GM19452 (cell line): ENCODE results near the gene IP6K1.
"Not testable (repeated sequence)": the region's sequence is repeated elsewhere in the genome, so short reads cannot be mapped to it uniquely, and the experiment has no call there.

ENCODE experiments used
- ATAC-seq: cut with Tn5 transposase; IDR thresholded peaks from one replicate; pipeline ENCODE4 v1.9.1; 2021; ENCODE audit not compliant: unreplicated experiment

The IP6K1 gene

DNA sequence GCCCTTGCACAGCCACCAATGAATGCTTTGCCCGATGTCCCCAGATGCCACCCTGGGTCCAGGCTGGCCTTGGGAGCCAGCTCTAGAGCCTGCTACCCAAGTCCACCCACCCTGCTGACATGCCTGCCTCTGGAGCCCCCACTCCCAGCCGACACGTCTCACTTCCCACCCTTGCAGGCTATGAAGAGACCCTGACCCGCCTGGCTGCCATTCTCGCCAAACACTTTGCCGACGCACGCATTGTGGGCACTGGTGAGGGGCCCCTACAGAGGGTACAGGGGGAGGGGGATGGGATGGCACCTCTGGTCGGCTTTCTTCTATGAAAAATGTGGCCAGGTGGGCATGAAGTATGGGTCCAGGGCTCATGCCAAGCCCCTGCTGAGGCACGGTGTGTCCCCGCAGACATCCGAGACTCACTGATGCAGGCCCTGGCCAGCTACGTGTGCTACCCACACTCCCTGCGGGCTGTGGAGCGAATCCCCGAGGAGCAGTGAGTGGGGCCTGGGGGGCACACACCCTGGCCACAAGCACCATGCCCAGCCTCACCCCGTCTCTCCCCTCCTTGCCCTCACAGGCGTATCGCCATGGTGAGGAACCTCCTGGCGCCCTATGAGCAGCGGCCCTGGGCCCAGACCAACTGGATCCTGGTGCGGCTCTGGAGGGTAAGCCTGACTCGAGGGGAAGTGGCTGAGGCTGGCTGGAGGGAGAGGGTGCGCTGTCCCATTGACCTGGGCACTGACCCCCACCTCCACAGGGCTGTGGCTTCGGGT is 72.8 kb downstream of the IP6K1 start:
- no peak for ATAC-seq

- ATAC-seq = no peak
Measured at GRCh38 chr3:49712631-49713317, 73.6 kb downstream of the IP6K1 start.

DNA sequence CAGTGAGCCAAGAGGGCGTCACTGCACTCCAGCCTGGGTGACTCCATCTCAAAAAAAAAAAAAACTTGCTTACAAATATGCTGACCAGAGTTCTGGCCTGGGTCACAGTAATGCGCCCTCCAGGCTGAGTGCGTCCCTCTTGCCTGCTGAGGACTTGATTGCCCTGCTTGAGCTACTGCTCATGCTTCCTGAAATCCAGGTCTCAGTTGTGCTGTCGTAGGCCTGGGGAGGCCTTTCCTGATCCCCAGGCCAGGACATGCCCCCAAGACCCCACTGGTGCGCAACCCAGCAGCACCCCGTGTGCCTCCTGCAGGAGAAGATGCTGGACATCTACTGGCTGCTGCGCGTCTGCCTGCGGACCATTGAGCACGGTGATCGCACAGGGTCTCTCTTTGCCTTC is 74.2 kb downstream of the IP6K1 start:
- no peak for ATAC-seq

GRCh38 chr3:49711489-49711888 is 74.9 kb downstream of the IP6K1 start:
- ATAC-seq = no peak

- ATAC-seq = no peak
Measured at GRCh38 chr3:49709852-49710251, 76.5 kb downstream of the IP6K1 start.

DNA sequence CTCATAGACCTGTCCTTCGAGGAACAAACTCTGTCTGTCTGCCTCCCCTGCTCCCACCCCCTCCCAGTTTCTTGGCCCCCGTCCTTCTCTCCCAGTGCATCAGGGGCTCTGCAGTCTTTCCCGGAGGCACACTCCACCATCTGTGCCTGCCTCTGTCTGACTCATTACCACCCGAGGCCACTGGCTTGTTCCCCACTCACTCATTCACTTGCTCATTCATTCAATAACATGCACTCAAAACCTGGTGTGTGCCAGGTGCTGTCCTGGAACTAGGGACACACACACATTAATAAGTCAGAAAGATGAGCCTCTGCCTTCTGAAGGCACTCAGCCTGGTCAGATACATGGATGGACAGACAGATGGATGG is 79.2 kb downstream of the IP6K1 start:
- no peak for ATAC-seq

DNA sequence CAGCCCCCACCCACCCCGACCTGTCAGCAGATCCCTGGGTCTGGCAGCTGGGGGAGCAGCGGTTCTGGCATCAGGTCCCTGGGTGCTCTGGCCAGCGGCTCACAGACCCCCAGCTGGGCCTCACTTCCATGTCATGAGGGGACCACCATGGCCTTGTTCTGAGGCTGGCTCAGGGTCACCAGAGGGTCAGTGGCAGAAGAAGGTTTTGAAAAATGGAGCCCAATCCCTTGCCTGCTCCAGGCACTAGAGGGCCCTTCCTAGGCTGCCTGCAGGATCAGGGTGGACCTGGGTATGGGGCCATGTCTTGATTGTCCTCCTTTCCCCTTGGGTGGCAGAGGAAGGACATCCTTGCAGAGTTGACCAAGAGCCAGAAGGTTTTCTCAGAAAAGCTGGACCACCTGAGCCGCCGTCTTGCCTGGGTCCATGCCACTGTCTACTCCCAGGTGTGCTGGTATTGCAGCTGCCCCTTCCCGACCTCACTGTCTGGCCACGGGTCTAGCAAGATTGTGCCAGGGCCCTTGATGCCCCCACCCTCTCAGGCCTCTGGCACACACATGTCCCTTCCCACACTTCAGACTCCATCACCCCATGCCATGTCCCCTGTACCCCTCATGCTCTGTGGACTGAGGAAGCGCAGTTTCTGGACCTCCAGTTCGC is 79.8 kb downstream of the IP6K1 start:
- ATAC-seq = no peak

GRCh38 chr3:49705390-49705960 is 80.9 kb downstream of the IP6K1 start:
- ATAC-seq = no peak

GRCh38 chr3:49704629-49705028 is 81.7 kb downstream of the IP6K1 start:
- ATAC-seq = no peak

GRCh38 chr3:49703956-49704355 is 82.4 kb downstream of the IP6K1 start:
- no peak for ATAC-seq

- ATAC-seq = peak; percentile 69
Measured at GRCh38 chr3:49703443-49703927, 82.9 kb downstream of the IP6K1 start.

GRCh38 chr3:49702672-49703071 is 83.7 kb downstream of the IP6K1 start:
- ATAC-seq = no peak

DNA sequence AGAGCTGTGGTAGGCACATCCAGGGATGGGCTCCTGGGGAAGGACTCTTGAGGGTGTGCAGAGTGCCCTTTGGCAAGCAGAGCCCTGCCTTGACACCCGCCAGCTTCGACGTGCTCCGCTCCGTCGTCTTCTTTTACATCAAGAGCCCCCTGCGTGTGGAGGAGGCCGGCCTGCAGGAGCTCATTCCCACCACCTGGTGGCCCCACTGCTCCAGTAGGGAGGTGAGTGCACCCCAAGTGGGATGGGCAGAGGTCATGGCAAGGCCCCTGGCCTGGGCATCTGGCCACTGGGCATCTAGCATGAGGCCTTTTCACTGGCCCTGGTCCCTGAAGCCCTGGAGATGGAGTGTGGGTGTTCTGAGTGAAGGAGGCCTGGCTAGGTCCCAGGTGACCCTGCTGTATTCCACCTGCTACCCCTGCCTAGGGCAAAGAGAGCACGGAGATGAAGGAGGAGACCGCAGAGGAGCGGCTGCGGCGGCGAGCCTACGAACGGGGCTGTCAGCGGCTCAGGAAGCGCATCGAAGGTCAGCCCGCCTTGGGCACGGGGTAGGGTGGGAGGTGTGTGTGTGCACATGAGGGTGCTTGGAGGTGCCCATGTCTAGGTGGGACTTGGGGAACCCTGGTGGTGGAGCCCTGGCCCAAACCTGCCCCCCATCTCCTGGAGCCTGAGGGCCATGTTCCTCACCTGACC is 84.8 kb downstream of the IP6K1 start:
- no peak for ATAC-seq

GRCh38 chr3:49700453-49701128 is 85.8 kb downstream of the IP6K1 start:
- no peak for ATAC-seq

DNA sequence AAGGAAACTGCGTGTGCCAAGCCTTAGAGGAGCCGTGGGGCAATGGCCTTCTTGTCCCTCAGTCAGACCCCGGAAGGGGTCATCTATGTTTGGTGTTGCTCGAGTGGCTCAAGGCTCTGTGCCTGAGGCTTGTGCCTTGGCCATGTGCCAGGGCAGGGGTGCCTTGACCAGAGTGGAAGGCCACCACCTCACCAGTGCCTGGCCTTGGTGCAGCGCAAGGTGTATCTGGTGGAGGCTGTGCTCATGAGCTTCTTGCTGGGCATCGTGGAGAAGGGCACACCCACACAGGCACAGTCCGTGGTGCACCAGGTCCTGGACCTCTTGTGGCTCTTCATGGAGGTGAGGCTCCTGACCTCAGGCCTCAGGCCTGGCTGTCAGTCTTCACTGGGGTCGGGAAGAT is 86.3 kb downstream of the IP6K1 start:
- ATAC-seq = no peak

DNA sequence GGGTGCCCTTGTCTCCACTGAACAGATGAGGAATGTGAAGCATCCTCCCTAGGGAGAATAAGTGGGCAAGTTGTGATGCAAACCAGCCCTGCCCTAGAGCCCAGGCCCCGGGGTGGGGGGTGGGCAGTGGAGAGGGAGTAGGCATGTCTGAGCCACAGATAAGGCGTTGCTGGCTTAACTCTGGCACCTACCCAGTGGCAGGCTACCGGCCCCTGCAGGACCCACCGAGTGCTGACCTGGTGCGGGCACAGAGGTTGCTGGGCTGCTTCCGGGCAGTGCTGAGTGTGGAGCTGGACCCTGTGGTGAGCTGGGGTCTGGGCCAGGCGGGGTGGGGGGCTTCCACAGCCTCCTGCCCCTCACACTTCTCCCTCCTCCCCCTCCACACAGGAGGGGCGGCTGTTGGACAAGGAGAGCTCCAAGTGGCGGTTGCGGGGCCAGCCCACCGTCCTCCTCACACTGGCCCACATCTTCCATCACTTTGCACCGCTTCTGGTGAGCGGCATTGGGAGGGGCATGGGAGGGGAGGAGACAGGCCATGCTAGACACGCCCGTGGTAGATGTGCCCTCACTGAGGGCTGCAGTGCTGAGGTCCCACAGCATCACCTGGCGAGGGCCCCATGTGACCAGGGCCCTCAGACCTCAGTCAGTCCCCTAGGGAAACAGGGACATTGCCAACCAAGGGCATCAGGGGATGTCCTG is 86.9 kb downstream of the IP6K1 start:
- no peak for ATAC-seq

- ATAC-seq = not testable (repeated sequence)
Measured at GRCh38 chr3:49695350-49696015, 90.9 kb downstream of the IP6K1 start.

GRCh38 chr3:49694409-49695070 is 91.8 kb downstream of the IP6K1 start:
- not testable (repeated sequence) for ATAC-seq

GRCh38 chr3:49691481-49691880 is 94.9 kb downstream of the IP6K1 start:
- not testable (repeated sequence) for ATAC-seq
